ENCODE measurements around the gene SNORC. TPM values are rescaled to one million over a fixed set of nuclear protein-coding genes. Genes with fewer than 3 reads are reported as not detected.

SNORC gene
- total RNA-seq = 1 to 10 TPM in 1 of 2 donors, not detected in 1; 1.8 TPM

DNA sequence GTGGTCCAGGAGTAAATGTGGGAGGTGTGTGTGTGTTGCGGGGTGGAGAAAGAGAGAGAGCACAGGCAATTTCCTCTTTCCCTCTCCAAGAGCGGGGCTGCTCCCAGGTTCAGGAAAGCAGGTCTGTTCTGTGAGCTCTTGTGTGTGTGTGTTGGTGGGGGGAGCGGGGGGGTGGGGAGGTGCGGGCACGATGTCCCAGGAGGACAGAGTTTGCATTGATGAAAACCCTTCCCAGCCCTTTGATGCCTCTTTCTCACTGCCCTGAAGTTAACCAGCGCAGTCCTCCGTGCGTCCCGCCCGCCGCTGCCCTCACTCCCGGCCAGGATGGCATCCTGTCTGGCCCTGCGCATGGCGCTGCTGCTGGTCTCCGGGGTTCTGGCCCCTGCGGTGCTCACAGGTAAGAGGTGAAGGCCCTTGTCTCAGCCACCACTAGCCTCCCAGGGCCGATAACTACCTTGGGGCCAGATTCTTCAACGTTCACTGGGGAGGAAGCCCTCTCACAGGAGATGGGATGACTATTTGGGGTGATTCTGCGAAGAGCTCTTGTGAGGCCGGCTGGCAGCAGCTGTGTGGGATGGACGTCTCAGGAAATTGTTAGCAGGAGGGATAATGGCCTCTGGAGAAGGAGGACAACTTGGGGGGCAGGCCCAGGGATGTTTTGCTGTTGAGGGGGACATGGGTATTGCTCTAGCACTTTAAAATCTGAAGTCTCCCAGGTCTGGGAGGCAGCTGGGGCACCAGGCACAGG lies at the start of gene SNORC:
TSS of gene SNORC (plus strand) at position 247 of the 748 bp plus-strand sequence. CDS start at position 325, 78 bp downstream.
- H3K4me3 ChIP-seq = no peak within 1 kb of the TSS
- no peak for TF ChIP-seq POLR2A (IDR thresholded peaks at IDR 0.05)
- no peak for TF ChIP-seq CTCF (IDR thresholded peaks at IDR 0.05)
- DNase-seq = peak in 1 of 4 donors; percentile 7
- peaks cover under 1% of the 10 kb centered on the region for H3K4me1 ChIP-seq
- no peak within 1 kb of the TSS for H3K27ac ChIP-seq
- no peak for ATAC-seq
- no peaks in the 10 kb centered on the region for H3K27me3 ChIP-seq
- 85% methylated on average over 14 to 17 of the region's 21 CpGs for WGBS, 2 donors
- intact Hi-C loops (cut with DNase I) = no loop called here
- H3K9me3 ChIP-seq = no peaks in the 10 kb centered on the region
- H3K36me3 ChIP-seq (replicated peaks in 1 of 2; ENCODE audit: insufficient read depth in 1 of 2, low read depth in 2 of 2) = no peaks in the 10 kb centered on the region

DNA sequence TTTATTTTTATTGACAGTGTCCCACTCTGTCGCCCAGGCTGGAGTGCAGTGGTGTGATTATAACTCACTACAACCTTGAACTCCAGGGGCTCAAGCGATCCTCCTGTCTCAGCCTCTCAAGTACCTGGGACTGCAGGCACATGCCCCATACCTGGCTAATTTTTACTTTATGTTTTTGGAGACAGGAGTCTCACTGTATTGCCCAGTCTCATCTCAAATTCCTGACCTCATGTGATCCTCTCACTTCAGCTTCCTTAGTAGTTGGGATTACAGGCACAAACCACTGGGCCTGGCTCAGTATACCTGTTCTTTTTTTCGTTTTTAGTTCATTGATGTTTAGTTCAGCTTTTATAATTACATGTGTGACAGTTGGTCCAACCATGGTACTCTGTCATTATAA lies 40.1 kb upstream of the SNORC start:
- TF ChIP-seq CTCF (IDR thresholded peaks at IDR 0.05) (no peak), POLR2A (IDR thresholded peaks at IDR 0.05) (no peak)
- Histone ChIP-seq H3K36me3 (replicated peaks in 1 of 2; ENCODE audit: insufficient read depth in 1 of 2, low read depth in 2 of 2) (peaks cover 9 to 17% of the 10 kb centered on the region in 2 donors), H3K4me3 (no peak overlapping the region), H3K27me3 (no peaks in the 10 kb centered on the region), H3K9me3 (no peaks in the 10 kb centered on the region), H3K27ac (no peak overlapping the region), H3K4me1 (no peaks in the 10 kb centered on the region)
- intact Hi-C loops (cut with DNase I) = no loop called here
- WGBS, 2 donors = 73 to 85% methylated on average over 3 of the region's 3 CpGs
- DNase-seq = no peak
- no peak for ATAC-seq

GRCh38 chr2:232831496-232831895 lies 38.6 kb upstream of the SNORC start:
- peaks cover 9 to 17% of the 10 kb centered on the region in 2 donors for H3K36me3 ChIP-seq (replicated peaks in 1 of 2; ENCODE audit: insufficient read depth in 1 of 2, low read depth in 2 of 2)
- H3K4me3 ChIP-seq = no peak overlapping the region
- TF ChIP-seq CTCF (IDR thresholded peaks at IDR 0.05) (no peak), POLR2A (IDR thresholded peaks at IDR 0.05) (no peak)
- intact Hi-C loops (cut with DNase I) = no loop called here
- no peak overlapping the region for H3K27ac ChIP-seq
- ATAC-seq (no peak), DNase-seq (no peak)
- 93% methylated on average over 3 of the region's 3 CpGs for WGBS, 2 donors
- H3K4me1 ChIP-seq = no peaks in the 10 kb centered on the region
- no peaks in the 10 kb centered on the region for H3K27me3 ChIP-seq
- no peaks in the 10 kb centered on the region for H3K9me3 ChIP-seq

DNA sequence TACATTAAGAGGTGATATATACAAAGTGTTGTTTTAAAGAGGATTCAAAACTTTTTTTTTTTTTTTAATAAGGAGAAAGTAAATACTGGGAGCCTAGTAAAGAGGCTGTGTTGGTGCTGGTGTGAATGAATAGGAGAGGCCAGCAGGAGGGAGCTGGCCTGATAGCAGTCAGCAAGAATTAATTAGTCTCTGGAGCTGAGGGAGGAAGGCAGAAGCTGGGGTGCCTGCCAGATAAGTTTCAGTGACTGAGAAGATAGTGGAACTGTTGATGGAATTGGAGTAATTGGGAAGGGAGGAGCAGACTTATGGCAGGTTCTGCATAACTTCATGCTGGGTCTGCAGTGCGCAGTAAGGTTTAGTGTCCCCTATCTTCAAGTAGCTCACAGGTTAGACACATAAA lies 36.2 kb upstream of the SNORC start:
- Histone ChIP-seq H3K27ac (no peak overlapping the region), H3K27me3 (no peaks in the 10 kb centered on the region), H3K4me1 (peaks cover 13% of the 10 kb centered on the region), H3K36me3 (replicated peaks in 1 of 2; ENCODE audit: insufficient read depth in 1 of 2, low read depth in 2 of 2) (peaks cover 9 to 20% of the 10 kb centered on the region in 2 donors), H3K9me3 (no peaks in the 10 kb centered on the region), H3K4me3 (no peak overlapping the region)
- TF ChIP-seq POLR2A (IDR thresholded peaks at IDR 0.05) (no peak), CTCF (IDR thresholded peaks at IDR 0.05) (no peak)
- DNase-seq (no peak), ATAC-seq (no peak)
- 86 to 100% methylated on average over 1 of the region's 1 CpG for WGBS, 2 donors
- intact Hi-C loops (cut with DNase I) = no loop called here

Data from body of pancreas (tissue), 4 donors.